ENCODE results near the gene ADA.

DNA sequence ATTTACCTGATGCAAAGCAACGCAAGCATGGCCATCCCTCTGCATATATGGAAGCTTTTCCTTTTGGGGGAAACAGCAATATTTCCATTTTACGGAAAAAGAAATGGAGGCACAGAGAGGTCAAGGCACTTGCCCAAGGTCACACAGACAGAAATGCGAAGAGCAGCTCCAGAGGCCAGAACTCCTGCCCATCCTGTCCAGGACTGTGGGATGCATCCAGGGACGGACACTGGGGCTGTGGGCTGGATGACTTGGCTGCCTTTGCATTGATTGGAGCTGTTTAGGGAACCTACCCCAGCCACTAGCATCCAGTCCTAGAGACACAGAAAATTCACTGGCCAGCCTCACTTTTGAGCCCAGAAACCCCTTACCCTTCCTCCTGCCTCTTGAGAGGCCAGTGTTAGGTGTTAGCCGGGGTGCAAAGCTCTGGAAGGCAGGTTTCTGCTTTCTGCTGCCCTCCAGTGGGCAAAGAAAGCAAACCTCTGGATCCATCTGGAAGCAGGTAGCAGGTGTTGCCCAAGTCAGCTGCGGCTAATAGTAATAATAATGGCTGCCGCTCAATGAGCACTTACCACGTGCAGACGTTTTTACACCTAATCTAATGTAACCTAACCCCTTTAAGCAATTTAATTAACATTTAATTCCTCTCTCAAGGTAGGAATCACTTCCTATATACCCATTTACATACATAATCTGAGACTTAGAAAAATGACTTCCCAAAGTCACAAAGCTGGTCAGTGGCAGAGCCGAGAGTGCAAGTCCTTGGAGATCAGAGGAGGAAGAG lies 32.0 kb upstream of the ADA start:
- TF ChIP-seq CTCF (IDR thresholded peaks at IDR 0.05) (peak; percentile 34 to 72 (median 42)), POLR2A (IDR thresholded peaks at IDR 0.05) (no peak), EP300 (IDR thresholded peaks at IDR 0.05) (no peak)
